K562 (cell line): Measurements from ENCODE around the gene TCFL5. TPM values are rescaled to one million over a fixed set of nuclear protein-coding genes. Genes with fewer than 3 reads are reported as not detected.

Source experiments
- ATF7 ChIP-seq: fragments of 450-650 bp; IDR thresholded peaks from 2 replicates; pipeline ENCODE4 v1.7.1; 2014; ENCODE audit warnings: mild to moderate bottlenecking, moderate library complexity
- BCOR ChIP-seq: fragments of 450-650 bp; IDR thresholded peaks from 2 replicates; pipeline ENCODE4 v1.6.1; 2016
- CREB5 ChIP-seq: fragments of 250-450 bp; sonication (Bioruptor Pico); IDR thresholded peaks from 2 replicates; pipeline ENCODE4 v1.5.0; 2020; ENCODE audit warnings: mild to moderate bottlenecking
- HDGF ChIP-seq: fragments of 450-650 bp; IDR thresholded peaks from 2 replicates; pipeline ENCODE4 v1.6.1; 2016
- IFI16 ChIP-seq: fragments of 250-450 bp; sonication (Bioruptor Pico); IDR thresholded peaks from 2 replicates; pipeline ENCODE4 v2.1.2; 2022; ENCODE audit warnings: mild to moderate bottlenecking, inconsistent platforms
- L3MBTL2 ChIP-seq: fragments of 450-650 bp; IDR thresholded peaks from 2 replicates; pipeline ENCODE4 v1.6.1; 2016; ENCODE audit warnings: mild to moderate bottlenecking, moderate library complexity
- LCOR ChIP-seq: sonication (generic); formaldehyde crosslinking; IDR thresholded peaks from 2 replicates; pipeline ENCODE4 v1.8.0; 2022; ENCODE audit warnings: mild to moderate bottlenecking, missing genetic modification reagents
- MEIS2 ChIP-seq: fragments of 450-650 bp; IDR thresholded peaks from 2 replicates; pipeline ENCODE4 v1.6.1; 2014; ENCODE audit warnings: mild to moderate bottlenecking; ENCODE audit not compliant: partially characterized antibody
- SNRNP70 ChIP-seq: fragments of 200-400 bp; formaldehyde crosslinking; optimal IDR thresholded peaks from 2 replicates; pipeline ENCODE3; 2017; ENCODE audit warnings: low read depth, low read length
- ZBTB17 ChIP-seq: fragments of 450-650 bp; formaldehyde crosslinking; IDR thresholded peaks from 2 replicates; pipeline ENCODE4 v1.4.0; 2020; ENCODE audit warnings: mild to moderate bottlenecking
- ZEB2 ChIP-seq: fragments of 450-650 bp; IDR thresholded peaks from 2 replicates; pipeline ENCODE4 v1.6.1; 2016
- ZNF311 ChIP-seq: fragments of 250-450 bp; sonication (Bioruptor Pico); IDR thresholded peaks from 2 replicates; pipeline ENCODE4 v1.4.0; 2020; ENCODE audit warnings: mild to moderate bottlenecking, moderate library complexity
- ZNF324 ChIP-seq: fragments of 250-450 bp; sonication (Bioruptor Pico); IDR thresholded peaks from 2 replicates; pipeline ENCODE4 v1.4.0; 2020; ENCODE audit warnings: mild to moderate bottlenecking
- ZNF561 ChIP-seq: fragments of 450-650 bp; formaldehyde crosslinking; conservative IDR thresholded peaks from 2 replicates; pipeline ENCODE4 v1.4.0; 2020; ENCODE audit warnings: mild to moderate bottlenecking, moderate library complexity
- ZNF75A ChIP-seq: fragments of 450-650 bp; formaldehyde crosslinking; IDR thresholded peaks from 2 replicates; pipeline ENCODE4 v1.4.0; 2020; ENCODE audit warnings: mild to moderate bottlenecking
- polyA plus RNA-seq, 8 experiments: library from polyadenylated mRNA; depleted of rRNA in 4 of 8; stranded (reverse) in 5 of 8; unstranded in 3 of 8; fragments of >200 nt; fragmentation: Nextera tagmentation in 2 of 8; fragmentation: Illumina TruSeq in 1 of 8; extraction: Ambion mirVana in 2 of 8; extraction: Trizol in 1 of 8; gene quantifications; 2 replicates each; pipeline versions ENCODE4 v1.2.1 to v1.2.3, GENCODE V29; 2011 to 2014; ENCODE audit warnings: inconsistent platforms in 1 of 8, missing spikeins in 1 of 8
- total RNA-seq, 7 experiments: library from RNA; depleted of rRNA in 6 of 7; stranded (reverse); fragments of >200 nt in 6 of 7; fragmentation: Illumina TruSeq in 2 of 7; extraction: Trizol in 2 of 7; gene quantifications; 2 replicates each; pipeline versions ENCODE4 v1.2.1 to v1.2.3, GENCODE V29; 2011 to 2021; ENCODE audit warnings: low replicate concordance in 1 of 7
- TF ChIP-seq, protein P1 (sequence below): fragments of 250-450 bp; sonication (Bioruptor Pico); IDR thresholded peaks from 2 replicates; pipeline ENCODE4 v1.4.0; 2020; ENCODE audit warnings: mild to moderate bottlenecking, moderate library complexity
- TF ChIP-seq, protein P2 (sequence below): fragments of 250-450 bp; sonication (Bioruptor Pico); IDR thresholded peaks from 2 replicates; pipeline ENCODE4 v1.8.0; 2022; ENCODE audit warnings: inconsistent platforms, mild to moderate bottlenecking, moderate library complexity, borderline replicate concordance

The TCFL5 gene
- total and polyA plus RNA-seq, 9 of the 15 experiments (the other 6 are each of a cell fraction or from before 2014, with no cell fraction given) = 1.00 to 12.6 (median 9.1) TPM

DNA sequence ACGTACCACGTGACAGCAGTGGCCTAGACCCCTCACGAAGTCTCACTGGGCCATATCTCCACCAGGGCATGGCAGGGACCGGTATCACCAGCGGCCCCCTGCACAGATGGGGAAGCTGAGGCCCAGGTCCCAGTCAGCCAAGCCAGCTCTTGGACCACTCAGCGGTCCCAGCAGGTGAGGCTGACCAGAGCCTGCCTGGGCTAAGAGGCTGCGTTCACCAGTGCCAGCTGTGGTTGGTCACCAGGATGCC is 67.9 kb downstream of the TCFL5 start (continued):
- TF ChIP-seq, protein P1, sequence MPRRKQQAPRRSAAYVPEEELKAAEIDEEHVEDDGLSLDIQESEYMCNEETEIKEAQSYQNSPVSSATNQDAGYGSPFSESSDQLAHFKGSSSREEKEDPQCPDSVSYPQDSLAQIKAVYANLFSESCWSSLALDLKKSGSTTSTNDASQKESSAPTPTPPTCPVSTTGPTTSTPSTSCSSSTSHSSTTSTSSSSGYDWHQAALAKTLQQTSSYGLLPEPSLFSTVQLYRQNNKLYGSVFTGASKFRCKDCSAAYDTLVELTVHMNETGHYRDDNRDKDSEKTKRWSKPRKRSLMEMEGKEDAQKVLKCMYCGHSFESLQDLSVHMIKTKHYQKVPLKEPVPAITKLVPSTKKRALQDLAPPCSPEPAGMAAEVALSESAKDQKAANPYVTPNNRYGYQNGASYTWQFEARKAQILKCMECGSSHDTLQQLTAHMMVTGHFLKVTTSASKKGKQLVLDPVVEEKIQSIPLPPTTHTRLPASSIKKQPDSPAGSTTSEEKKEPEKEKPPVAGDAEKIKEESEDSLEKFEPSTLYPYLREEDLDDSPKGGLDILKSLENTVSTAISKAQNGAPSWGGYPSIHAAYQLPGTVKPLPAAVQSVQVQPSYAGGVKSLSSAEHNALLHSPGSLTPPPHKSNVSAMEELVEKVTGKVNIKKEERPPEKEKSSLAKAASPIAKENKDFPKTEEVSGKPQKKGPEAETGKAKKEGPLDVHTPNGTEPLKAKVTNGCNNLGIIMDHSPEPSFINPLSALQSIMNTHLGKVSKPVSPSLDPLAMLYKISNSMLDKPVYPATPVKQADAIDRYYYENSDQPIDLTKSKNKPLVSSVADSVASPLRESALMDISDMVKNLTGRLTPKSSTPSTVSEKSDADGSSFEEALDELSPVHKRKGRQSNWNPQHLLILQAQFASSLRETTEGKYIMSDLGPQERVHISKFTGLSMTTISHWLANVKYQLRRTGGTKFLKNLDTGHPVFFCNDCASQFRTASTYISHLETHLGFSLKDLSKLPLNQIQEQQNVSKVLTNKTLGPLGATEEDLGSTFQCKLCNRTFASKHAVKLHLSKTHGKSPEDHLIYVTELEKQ (CRISPR knock-in tag) = no peak
- no peak for TF ChIP-seq ZNF75A (CRISPR knock-in tag)
- no peak for TF ChIP-seq HDGF
- 0 out of 2 replicates have a peak, but pooled peaks have one; percentile 29 for TF ChIP-seq ZNF311 (CRISPR knock-in tag)
- no peak for TF ChIP-seq ZBTB17 (CRISPR knock-in tag)
- TF ChIP-seq L3MBTL2 = peak; percentile 60; the same call in 1 of the 2 replicates
- TF ChIP-seq MEIS2 = no peak
- no peak for TF ChIP-seq SNRNP70
- no peak for TF ChIP-seq LCOR (CRISPR knock-in tag)
- no peak for TF ChIP-seq ATF7
- TF ChIP-seq ZEB2 = no peak
- TF ChIP-seq ZNF561 (CRISPR knock-in tag) = no peak
- TF ChIP-seq BCOR = no peak
- TF ChIP-seq IFI16 = no peak
- TF ChIP-seq, protein P2, sequence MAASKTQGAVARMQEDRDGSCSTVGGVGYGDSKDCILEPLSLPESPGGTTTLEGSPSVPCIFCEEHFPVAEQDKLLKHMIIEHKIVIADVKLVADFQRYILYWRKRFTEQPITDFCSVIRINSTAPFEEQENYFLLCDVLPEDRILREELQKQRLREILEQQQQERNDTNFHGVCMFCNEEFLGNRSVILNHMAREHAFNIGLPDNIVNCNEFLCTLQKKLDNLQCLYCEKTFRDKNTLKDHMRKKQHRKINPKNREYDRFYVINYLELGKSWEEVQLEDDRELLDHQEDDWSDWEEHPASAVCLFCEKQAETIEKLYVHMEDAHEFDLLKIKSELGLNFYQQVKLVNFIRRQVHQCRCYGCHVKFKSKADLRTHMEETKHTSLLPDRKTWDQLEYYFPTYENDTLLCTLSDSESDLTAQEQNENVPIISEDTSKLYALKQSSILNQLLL = no peak; the same call in 1 of the 2 replicates
- no peak for TF ChIP-seq ZNF324 (CRISPR knock-in tag)
- no peak for TF ChIP-seq CREB5
